ENCODE results near the gene HDX. TPM values are rescaled to one million over a fixed set of nuclear protein-coding genes. Genes with fewer than 3 reads are reported as not detected.

Gene HDX
- total RNA-seq, 1 experiment from 2014 or later, result 5.3 TPM

DNA sequence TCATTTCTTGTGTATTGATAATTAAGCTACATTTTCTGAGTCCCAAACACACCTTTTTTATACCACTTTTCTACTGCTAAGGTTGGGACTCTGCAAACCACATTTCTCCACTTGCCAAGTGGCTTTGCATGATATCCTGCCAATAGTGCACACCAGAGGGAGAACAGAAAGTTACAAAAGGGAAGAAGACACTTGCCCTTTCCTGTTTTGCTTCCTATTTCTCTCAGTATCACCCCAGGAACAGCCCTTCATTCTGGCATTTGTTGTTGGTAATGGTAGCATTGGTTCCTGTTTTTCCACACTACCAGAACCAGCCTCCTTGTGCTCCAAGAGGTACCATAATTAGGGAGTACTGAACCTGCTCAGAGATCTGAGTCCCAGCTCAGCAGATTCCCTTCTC is 87.1 kb downstream of the HDX start:
- Histone ChIP-seq H3K27ac (ENCODE audit: low read length) (no peak overlapping the region), H3K36me3 (ENCODE audit: control insufficient read depth, insufficient read depth, low read length) (no peaks in the 10 kb centered on the region), H3K4me3 (ENCODE audit: low read depth in 2 of 2, low read length in 2 of 2) (no peak overlapping the region), H3K4me1 (ENCODE audit: control insufficient read depth, insufficient read depth, low read length) (no peaks in the 10 kb centered on the region), H3K9me3 (ENCODE audit: control insufficient read depth, insufficient read depth, low read depth, low read length) (no peaks in the 10 kb centered on the region), H3K27me3 (ENCODE audit: control insufficient read depth, insufficient read depth, low read length) (no peaks in the 10 kb centered on the region)
- ATAC-seq (no peak), DNase-seq (ENCODE audit: low read depth, low spot score) (no peak)
- no TSS peak for BruUV-seq (replicated peaks)
- TF ChIP-seq, protein P1, sequence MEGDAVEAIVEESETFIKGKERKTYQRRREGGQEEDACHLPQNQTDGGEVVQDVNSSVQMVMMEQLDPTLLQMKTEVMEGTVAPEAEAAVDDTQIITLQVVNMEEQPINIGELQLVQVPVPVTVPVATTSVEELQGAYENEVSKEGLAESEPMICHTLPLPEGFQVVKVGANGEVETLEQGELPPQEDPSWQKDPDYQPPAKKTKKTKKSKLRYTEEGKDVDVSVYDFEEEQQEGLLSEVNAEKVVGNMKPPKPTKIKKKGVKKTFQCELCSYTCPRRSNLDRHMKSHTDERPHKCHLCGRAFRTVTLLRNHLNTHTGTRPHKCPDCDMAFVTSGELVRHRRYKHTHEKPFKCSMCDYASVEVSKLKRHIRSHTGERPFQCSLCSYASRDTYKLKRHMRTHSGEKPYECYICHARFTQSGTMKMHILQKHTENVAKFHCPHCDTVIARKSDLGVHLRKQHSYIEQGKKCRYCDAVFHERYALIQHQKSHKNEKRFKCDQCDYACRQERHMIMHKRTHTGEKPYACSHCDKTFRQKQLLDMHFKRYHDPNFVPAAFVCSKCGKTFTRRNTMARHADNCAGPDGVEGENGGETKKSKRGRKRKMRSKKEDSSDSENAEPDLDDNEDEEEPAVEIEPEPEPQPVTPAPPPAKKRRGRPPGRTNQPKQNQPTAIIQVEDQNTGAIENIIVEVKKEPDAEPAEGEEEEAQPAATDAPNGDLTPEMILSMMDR (IDR thresholded peaks at IDR 0.05), result no peak
- no peak for TF ChIP-seq SIN3A (IDR thresholded peaks at IDR 0.05; ENCODE audit: borderline replicate concordance, insufficient read depth, low read depth, low read length)
- TF ChIP-seq POLR2AphosphoS5 (IDR thresholded peaks at IDR 0.05; ENCODE audit: low read depth, low read length), result no peak
- TF ChIP-seq, protein P2, sequence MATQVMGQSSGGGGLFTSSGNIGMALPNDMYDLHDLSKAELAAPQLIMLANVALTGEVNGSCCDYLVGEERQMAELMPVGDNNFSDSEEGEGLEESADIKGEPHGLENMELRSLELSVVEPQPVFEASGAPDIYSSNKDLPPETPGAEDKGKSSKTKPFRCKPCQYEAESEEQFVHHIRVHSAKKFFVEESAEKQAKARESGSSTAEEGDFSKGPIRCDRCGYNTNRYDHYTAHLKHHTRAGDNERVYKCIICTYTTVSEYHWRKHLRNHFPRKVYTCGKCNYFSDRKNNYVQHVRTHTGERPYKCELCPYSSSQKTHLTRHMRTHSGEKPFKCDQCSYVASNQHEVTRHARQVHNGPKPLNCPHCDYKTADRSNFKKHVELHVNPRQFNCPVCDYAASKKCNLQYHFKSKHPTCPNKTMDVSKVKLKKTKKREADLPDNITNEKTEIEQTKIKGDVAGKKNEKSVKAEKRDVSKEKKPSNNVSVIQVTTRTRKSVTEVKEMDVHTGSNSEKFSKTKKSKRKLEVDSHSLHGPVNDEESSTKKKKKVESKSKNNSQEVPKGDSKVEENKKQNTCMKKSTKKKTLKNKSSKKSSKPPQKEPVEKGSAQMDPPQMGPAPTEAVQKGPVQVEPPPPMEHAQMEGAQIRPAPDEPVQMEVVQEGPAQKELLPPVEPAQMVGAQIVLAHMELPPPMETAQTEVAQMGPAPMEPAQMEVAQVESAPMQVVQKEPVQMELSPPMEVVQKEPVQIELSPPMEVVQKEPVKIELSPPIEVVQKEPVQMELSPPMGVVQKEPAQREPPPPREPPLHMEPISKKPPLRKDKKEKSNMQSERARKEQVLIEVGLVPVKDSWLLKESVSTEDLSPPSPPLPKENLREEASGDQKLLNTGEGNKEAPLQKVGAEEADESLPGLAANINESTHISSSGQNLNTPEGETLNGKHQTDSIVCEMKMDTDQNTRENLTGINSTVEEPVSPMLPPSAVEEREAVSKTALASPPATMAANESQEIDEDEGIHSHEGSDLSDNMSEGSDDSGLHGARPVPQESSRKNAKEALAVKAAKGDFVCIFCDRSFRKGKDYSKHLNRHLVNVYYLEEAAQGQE (IDR thresholded peaks at IDR 0.05; ENCODE audit: insufficient read depth in 1 of 2, low read depth in 2 of 2, low read length in 1 of 2), result no peak
- no peak for TF ChIP-seq TCF7L2 (IDR thresholded peaks at IDR 0.05; ENCODE audit: low read depth, low read length)
- CTCF ChIA-PET, result no interaction called here
- in situ Hi-C loops (cut with HindIII; ENCODE audit: low pct_unique_long_range_greater_than_20kb, low sequenced_read_pairs) (no loop called here), intact Hi-C loops (cut with micrococcal nuclease; ENCODE audit: unreplicated experiment) (no loop called here)
- POLR2A ChIA-PET, result no interaction called here

DNA sequence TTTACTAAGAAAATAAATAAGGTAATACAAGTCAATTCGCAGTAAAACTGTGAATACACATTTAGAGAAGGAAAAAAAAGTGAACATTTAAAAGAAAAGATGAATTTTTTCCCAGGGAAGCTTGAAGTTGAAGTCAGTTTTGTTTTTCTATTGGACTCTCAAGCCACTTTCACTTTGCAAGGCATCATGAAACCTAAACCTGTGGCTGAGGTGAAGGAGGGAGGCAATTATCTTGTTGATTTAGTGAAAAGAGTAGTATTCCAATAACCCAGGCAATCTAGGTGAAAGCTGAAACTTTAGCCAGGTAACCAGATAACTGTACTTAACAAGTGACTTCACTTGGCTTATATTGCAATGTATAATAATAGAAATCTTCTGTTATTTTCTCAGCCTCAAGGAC is 138.6 kb downstream of the HDX start:
- BruUV-seq (replicated peaks), result no TSS peak
- no peaks in the 10 kb centered on the region for H3K4me1 ChIP-seq (ENCODE audit: control insufficient read depth, insufficient read depth, low read length)
- TF ChIP-seq, protein P1 (IDR thresholded peaks at IDR 0.05), result no peak
- in situ Hi-C loops (cut with HindIII; ENCODE audit: low pct_unique_long_range_greater_than_20kb, low sequenced_read_pairs) (no loop called here), intact Hi-C loops (cut with micrococcal nuclease; ENCODE audit: unreplicated experiment) (no loop called here)
- ATAC-seq (no peak), DNase-seq (ENCODE audit: low read depth, low spot score) (no peak)
- no peaks in the 10 kb centered on the region for H3K9me3 ChIP-seq (ENCODE audit: control insufficient read depth, insufficient read depth, low read depth, low read length)
- H3K36me3 ChIP-seq (ENCODE audit: control insufficient read depth, insufficient read depth, low read length), result no peaks in the 10 kb centered on the region
- H3K27ac ChIP-seq (ENCODE audit: low read length), result no peak overlapping the region
- no peaks in the 10 kb centered on the region for H3K27me3 ChIP-seq (ENCODE audit: control insufficient read depth, insufficient read depth, low read length)
- H3K4me3 ChIP-seq (ENCODE audit: low read depth in 2 of 2, low read length in 2 of 2), result no peak overlapping the region
- POLR2A ChIA-PET, result no interaction called here
- CTCF ChIA-PET, result no interaction called here

DNA sequence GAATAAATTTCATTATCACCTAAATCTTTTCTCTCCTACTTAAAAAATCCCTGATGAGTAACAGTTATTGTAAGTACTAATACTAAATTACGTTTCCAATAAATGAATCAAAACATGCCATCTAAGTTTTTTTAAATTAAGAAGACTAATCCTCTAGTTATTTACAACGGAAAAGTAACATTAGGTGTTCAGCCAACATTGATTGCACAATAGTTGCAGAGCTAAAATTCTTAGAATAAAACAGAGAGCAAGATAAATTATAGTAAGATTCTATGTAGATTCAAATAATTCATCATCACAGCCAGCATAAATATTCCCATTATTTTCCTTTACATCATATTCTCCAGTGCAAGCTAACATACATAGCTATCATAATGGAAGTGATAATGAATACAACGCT is 139.2 kb downstream of the HDX start:
- ChIA-PET POLR2A (no interaction called here), CTCF (no interaction called here)
- in situ Hi-C loops (cut with HindIII; ENCODE audit: low pct_unique_long_range_greater_than_20kb, low sequenced_read_pairs), result no loop called here

More for the DNA sequence above, 139.2 kb downstream of the HDX start:
- DNase-seq (ENCODE audit: low read depth, low spot score) (no peak), ATAC-seq (no peak)
- intact Hi-C loops (cut with micrococcal nuclease; ENCODE audit: unreplicated experiment), result no loop called here
- Histone ChIP-seq H3K9me3 (ENCODE audit: control insufficient read depth, insufficient read depth, low read depth, low read length) (no peaks in the 10 kb centered on the region), H3K27ac (ENCODE audit: low read length) (no peak overlapping the region), H3K27me3 (ENCODE audit: control insufficient read depth, insufficient read depth, low read length) (no peaks in the 10 kb centered on the region), H3K36me3 (ENCODE audit: control insufficient read depth, insufficient read depth, low read length) (no peaks in the 10 kb centered on the region), H3K4me1 (ENCODE audit: control insufficient read depth, insufficient read depth, low read length) (no peaks in the 10 kb centered on the region), H3K4me3 (ENCODE audit: low read depth in 2 of 2, low read length in 2 of 2) (no peak overlapping the region)
- TF ChIP-seq, protein P2 (IDR thresholded peaks at IDR 0.05; ENCODE audit: insufficient read depth in 1 of 2, low read depth in 2 of 2, low read length in 1 of 2), result no peak
- TF ChIP-seq, protein P1 (IDR thresholded peaks at IDR 0.05), result no peak
- TF ChIP-seq SIN3A (IDR thresholded peaks at IDR 0.05; ENCODE audit: borderline replicate concordance, insufficient read depth, low read depth, low read length), result no peak
- TF ChIP-seq TCF7L2 (IDR thresholded peaks at IDR 0.05; ENCODE audit: low read depth, low read length), result no peak
- no peak for TF ChIP-seq POLR2AphosphoS5 (IDR thresholded peaks at IDR 0.05; ENCODE audit: low read depth, low read length)
- BruUV-seq (replicated peaks), result no TSS peak

Measured in Panc1 (cell line).